HPDE6-E6E7 (cell line): ENCODE measurements around the gene SORCS2.

ENCODE experiments used
- DNase-seq: peaks from one replicate; pipeline ENCODE4 v3.0.0; 2011; ENCODE audit warnings: missing footprints; ENCODE audit errors: extremely low spot score

The SORCS2 gene

DNA sequence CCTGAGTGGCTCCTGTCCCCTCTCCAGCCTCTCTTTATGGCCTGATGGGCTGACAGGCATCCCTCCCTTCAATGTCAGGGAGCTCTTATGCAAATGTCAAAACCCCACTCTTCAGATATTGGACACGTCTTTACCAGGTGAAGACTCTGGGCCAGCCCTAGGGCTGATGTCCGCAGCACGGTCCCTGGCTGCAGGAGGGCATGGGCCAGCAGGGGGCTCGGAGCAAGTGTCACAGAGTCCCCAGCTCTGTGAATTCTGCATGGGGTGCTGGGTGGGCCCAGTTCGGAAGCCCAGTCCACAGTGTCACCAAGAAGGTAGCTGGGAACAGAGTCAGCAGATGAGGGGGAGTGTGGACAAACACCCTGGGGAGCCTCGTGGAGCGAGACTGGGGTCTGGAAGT, 282.0 kb downstream of the SORCS2 start:
- DNase-seq = no peak

- no peak for DNase-seq
Measured at GRCh38 chr4:7475207-7475606, 282.9 kb downstream of the SORCS2 start.

GRCh38 chr4:7476820-7477219, 284.5 kb downstream of the SORCS2 start:
- no peak for DNase-seq

DNA sequence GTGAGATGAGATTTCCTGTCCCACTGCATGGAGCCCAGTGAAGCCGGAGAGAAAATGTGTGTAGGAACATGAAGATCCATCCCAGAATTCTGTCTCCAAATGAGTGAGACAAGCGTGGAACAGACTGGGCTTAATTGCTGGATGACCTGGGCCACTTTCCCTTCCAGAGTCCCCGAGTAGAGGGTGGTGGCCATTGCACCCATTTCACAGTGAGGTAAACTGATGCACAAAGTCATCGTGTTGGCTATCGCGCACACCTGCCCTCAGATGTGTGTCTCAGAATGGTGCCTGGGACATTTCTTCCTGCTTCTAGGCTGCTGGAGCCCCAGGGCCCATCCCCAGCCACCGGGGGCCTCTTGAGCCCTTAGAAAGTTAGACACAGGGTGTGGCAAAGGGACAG, 285.4 kb downstream of the SORCS2 start:
- DNase-seq = no peak

DNA sequence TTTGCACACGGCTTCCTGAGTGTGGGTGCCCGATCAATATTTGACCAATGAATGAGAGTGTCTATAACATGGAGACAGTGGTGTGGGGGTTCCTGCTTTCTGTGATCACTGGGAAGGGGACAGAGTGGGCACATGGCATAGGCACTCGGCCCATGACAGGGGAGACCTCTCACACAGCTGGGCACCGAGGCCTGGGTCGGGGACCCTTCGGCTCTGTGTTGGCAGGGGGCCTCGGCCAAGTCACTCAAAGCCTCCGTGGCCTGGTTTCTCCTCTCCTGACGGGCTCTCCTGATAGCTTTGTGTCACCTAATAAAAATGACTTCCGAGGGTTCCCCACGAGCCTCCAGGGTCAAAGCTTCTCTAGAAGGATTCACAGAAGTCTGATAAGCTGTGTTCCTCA, 286.3 kb downstream of the SORCS2 start:
- no peak for DNase-seq

DNA sequence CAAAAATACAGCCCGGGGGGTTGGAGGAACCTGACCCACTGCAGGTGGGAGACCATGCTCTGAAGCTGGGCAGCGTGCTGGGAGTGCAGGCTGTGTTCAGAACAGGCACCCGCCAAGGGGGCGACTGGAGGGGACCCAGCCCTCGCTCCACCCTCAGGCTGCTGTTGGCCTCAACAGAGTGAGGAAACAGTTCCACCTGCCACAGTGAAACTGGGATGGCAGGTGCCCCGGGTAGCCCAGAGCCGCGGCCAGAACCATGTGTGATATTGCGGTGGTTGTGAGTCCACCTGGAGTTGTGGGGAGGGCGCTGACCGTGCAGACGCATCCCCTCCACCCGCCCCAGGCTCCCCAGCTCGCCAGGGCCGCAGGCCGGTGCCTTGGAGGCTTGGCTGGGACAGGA, 288.1 kb downstream of the SORCS2 start:
- no peak for DNase-seq

DNA sequence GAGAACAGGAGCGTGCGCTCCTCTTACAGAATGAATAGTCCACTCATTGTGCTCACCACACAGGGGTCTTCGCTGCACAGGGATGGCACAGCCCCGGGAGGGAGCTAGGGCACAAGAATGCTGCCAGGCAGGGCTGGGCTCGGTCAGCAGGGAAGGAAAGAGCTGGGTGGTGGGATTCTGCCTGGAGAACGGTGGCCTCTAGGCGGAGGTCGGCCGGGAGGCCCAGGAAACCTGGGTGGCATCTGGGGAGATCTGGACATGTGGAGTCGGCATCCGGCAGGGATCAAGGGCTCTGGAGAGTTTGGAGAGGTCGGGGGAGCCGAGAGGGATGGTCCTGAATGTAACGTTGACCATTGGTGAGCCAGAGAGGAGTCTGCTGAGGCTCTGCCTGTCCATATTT, 288.9 kb downstream of the SORCS2 start:
- no peak for DNase-seq

DNA sequence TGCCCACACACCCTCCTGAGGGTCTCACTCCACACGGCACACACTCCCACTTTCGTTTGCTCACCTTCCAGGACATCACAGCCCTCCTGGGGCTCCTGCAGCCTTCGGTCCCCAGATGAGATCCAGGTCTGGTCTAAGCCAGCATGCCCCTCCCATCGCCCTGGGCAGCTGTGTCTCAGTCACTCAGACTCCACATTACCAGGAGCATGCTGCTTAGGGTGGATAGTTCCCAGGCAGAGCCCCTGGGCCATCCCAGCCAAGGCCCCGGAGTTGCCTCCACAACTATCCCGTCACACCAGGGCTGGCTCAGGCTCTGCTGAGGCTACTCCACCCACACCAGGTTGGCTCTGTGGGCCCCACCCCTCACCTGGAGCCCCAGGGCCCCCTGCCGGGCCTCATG, 292.8 kb downstream of the SORCS2 start:
- no peak for DNase-seq

GRCh38 chr4:7486101-7486500, 293.8 kb downstream of the SORCS2 start:
- DNase-seq = no peak

DNA sequence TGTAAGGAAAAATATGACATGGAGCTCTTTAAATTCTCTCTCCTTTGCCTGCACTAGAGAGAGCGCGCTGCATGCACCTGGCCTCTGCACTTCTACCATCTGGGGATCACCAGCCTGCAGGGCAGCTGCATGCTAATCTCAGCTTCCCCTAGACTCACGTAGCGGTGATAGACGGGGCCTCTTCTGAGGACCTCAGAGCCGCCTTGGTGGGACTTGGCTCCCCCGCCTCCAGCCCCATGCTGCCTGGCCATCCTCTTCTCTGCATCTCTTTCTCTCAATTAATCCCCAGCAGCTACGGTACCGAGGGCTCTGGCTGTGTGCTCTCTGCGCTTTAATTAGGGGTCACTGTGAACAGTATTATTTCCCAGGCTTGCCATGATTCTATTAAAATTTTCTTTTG, 295.2 kb downstream of the SORCS2 start:
- DNase-seq = no peak

DNA sequence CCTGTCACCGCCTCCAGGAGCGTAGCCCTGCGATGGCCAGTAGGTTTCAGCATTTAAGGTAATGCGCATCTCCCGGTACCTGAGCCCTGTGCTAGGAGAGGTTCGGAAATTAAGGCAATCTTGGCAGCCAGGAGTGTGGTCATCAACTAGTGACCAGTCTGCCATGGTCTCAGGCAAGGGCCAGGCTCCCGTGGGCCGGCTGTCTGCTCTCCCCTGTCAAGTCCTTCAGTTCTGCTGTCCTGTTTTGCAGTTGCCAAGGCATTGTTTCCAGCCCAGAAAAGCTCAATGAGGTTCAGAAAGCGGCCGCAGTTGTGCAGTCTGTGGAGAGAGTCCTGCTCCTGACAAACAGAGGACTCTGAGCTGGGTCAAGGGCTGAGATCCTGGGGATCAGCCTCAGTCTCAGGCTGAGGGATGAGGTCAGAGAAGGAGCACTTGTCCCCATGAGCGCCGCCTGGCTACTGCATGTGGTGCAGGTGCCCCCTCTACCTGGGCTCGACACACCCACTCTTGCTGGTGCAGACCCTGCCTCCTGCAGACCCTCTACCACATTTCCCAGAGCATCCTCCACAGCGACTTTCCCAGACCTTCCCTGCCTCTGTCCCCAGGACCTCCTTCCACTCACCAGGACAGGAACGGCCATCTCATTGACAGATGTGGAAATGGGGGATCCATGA, 295.8 kb downstream of the SORCS2 start:
- DNase-seq = no peak

- DNase-seq = no peak
Measured at GRCh38 chr4:7491915-7492314, 299.6 kb downstream of the SORCS2 start.

GRCh38 chr4:7498446-7499200, 306.3 kb downstream of the SORCS2 start:
- no peak for DNase-seq

GRCh38 chr4:7499661-7500060, 307.3 kb downstream of the SORCS2 start:
- DNase-seq = no peak

DNA sequence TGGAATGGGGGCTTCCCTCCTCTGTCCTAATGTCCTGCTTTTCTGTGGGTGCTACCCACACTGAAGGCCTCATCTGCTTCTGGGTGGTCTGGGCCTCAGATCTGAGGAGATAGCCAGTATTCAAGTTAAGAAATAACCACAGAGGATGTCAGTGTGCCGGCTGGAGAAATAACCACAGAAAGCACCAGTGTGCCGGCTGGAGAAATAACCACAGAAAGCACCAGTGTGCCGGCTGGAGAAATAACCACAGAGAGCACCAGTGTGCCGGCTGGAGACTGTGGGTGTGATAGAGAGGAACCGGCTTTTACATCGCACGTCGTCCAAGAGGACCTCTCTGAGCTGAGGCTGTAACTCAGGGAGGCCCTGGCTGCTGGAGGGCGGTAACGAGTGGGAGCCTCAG, 308.1 kb downstream of the SORCS2 start:
- DNase-seq = no peak

DNA sequence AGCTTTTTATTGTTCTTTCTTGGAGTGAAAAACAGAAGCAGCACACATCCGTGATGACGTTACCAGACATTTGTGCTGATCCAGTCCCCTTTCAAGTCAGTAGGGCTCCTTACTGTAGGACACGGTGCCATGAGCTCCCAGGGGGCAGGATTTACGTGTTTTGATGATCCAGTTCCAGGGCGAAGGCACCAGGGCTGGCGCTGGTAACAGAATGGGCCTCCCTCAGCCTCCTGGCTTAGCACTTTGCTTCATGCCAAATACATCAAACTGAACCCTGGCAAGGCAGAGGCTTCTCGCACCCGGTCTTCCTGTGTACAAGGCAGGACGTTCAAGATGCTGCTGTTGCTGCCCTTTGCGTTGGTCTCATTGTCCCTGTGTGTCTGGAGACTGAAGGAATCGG, 309.0 kb downstream of the SORCS2 start:
- DNase-seq = no peak

- DNase-seq = no peak
Measured at GRCh38 chr4:7501873-7502272, 309.5 kb downstream of the SORCS2 start.

GRCh38 chr4:7503559-7504249, 311.4 kb downstream of the SORCS2 start:
- DNase-seq = no peak

- no peak for DNase-seq
Measured at GRCh38 chr4:7505116-7505900, 313.0 kb downstream of the SORCS2 start.

- DNase-seq = no peak
Measured at GRCh38 chr4:7506119-7506518, 313.8 kb downstream of the SORCS2 start.

DNA sequence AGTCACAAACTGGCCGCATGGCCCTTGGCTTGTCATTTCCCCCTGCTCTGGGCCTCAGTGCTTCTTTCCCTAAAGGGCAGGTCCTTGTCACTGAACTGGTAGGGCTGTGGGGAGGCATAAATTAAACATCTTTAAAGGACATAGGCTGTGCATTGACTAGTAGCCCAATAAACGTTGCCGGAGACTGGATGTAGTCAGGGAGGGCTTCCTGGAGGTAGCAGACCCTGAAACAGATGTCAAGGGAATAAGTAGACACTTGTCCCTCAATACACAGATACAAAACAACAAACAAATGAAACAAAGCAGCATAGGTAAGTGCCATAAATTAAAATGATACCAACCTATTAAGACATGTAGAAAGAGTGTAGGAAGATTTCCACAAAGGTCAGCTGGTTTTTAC, 314.2 kb downstream of the SORCS2 start:
- no peak for DNase-seq

DNA sequence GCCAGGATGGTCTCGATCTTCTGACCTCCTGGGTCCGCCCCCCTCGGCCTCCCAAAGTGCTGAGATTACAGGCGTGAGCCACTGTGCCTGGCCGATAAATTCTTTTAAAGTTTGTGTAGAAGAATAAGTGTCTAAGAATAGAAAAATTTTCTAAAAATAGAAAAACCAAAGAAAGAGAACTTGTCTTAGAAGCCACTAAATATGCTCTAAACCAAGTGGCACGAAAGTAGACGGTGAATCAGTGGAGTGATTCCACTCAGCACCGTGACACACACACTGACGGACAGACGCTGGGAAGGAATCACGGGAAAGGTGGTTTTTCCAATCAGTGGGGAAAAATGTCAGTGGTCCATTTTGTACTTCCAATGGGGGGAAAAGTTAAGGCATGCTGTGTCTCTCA, 315.0 kb downstream of the SORCS2 start:
- no peak for DNase-seq
